Heart left ventricle (tissue), 13 donors: Measurements from ENCODE around the gene SLC31A2.

Experiments
- POLR2A ChIP-seq, 2 donors: fragments of 450-650 bp; IDR thresholded peaks; one replicate each; pipeline ENCODE4 v1.6.1; 2017; ENCODE audit warnings: antibody characterized with exemption in 2 of 2, mild to moderate bottlenecking in 2 of 2, moderate library complexity in 2 of 2
- TF ChIP-seq, protein P1 (sequence below), 12 donors: fragments of 200-600 bp; sonication (generic) in 4 of 12; IDR thresholded peaks; one replicate each; pipeline versions ENCODE4 v1.5.0 to v1.8.0; 2018 to 2022; ENCODE audit warnings: antibody characterized with exemption in 12 of 12, mild to moderate bottlenecking in 5 of 12
- donor health status: ischemic (EF 13 %, LVEDD 7.1; RV severe dilation, severe dysfunction).
- donor health status: DM: no; HTN: yes; CAD: no.
- donor health status: DM: no; HTN: no; CAD: no.
- donor health status: ischemic (EF 25% LVEDD 6.9; RV normal size, moderate dysfunction).
- donor health status: ischemic (EF 25% LVEDD 5.7; RV mildly dilated, moderate dysfunction).
- donor health status: ischemic (EF 35%, LVEDD 5.7; RV mildly dilated, moderate dysfunction).
- donor health status: nonischemic (EF 11% LVEDD 7.7; RV severe dilation, severe dysfunction).
- donor health status: DM: yes; HTN: yes; CAD: no.
- donor health status: PGD.
- donor health status: ischemic (EF 29% LVEDD 5.4; RV normal size, mild dysfunction).
- donor health status: nonischemic (EF 23%, LVEDD 6.1; RV moderate dilation, normal function).

DNA sequence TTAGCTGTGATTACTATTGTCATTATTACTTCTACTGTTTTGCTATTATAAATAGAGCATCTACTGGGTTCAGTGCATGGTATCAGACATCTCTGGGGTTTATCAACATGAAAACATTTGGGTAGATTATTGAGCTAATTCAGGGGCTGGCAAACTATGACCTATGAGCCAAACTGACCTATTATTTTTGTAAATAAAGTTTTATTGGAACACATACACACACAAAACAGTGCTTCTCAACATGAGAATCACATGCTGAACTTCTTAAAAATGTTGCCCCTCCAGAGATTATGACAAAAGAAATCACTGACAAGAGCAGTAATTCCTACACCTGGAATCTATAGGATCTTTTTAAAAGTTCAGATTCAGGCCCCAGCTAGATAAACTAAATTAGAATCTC, 30.4 kb downstream of the SLC31A2 start:
- TF ChIP-seq, protein P1, sequence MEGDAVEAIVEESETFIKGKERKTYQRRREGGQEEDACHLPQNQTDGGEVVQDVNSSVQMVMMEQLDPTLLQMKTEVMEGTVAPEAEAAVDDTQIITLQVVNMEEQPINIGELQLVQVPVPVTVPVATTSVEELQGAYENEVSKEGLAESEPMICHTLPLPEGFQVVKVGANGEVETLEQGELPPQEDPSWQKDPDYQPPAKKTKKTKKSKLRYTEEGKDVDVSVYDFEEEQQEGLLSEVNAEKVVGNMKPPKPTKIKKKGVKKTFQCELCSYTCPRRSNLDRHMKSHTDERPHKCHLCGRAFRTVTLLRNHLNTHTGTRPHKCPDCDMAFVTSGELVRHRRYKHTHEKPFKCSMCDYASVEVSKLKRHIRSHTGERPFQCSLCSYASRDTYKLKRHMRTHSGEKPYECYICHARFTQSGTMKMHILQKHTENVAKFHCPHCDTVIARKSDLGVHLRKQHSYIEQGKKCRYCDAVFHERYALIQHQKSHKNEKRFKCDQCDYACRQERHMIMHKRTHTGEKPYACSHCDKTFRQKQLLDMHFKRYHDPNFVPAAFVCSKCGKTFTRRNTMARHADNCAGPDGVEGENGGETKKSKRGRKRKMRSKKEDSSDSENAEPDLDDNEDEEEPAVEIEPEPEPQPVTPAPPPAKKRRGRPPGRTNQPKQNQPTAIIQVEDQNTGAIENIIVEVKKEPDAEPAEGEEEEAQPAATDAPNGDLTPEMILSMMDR (IDR thresholded peaks at IDR 0.05), result no peak
- TF ChIP-seq POLR2A (IDR thresholded peaks at IDR 0.05), result no peak
